Natural killer cell (primary cell): ENCODE data around the gene NTSR2. TPM values are rescaled to one million over a fixed set of nuclear protein-coding genes. Genes with fewer than 3 reads are reported as not detected.

Experiments used
- ATAC-seq, 3 donors: fragments of 150-1000 bp in 2 of 3; fragments of 200-7000 bp in 1 of 3; cut with Tn5 transposase; 1 replicate in 1 of 3; 2 replicates in 2 of 3; pipeline ENCODE4 v1.10.0; 2021; ENCODE audit warnings: mild to moderate bottlenecking in 2 of 3, moderate library complexity in 2 of 3
- DNase-seq, 2 donors: peaks; one replicate each; pipeline versions ENCODE4 v3.0.0 to v3.0.0-alpha.2; 2013 to 2021; ENCODE audit warnings: mixed read lengths in 1 of 2
- H3K27ac ChIP-seq: one replicate; pipeline ENCODE4 v1.5.1; 2013; ENCODE audit warnings: mild to moderate bottlenecking, low read length
- H3K27me3 ChIP-seq: one replicate; pipeline ENCODE4 v1.6.1; 2013; ENCODE audit warnings: low read length; ENCODE audit not compliant: control insufficient read depth, insufficient read depth
- H3K36me3 ChIP-seq: one replicate; pipeline ENCODE4 v1.6.1; 2013; ENCODE audit warnings: low read length; ENCODE audit not compliant: control insufficient read depth, insufficient read depth
- H3K4me1 ChIP-seq: one replicate; pipeline ENCODE4 v1.6.1; 2013; ENCODE audit warnings: low read length; ENCODE audit not compliant: control insufficient read depth, insufficient read depth
- H3K4me3 ChIP-seq: one replicate; pipeline ENCODE4 v1.5.1; 2013; ENCODE audit warnings: low read length
- H3K9me3 ChIP-seq: one replicate; pipeline ENCODE4 v1.6.1; 2013; ENCODE audit warnings: low read length; ENCODE audit not compliant: control insufficient read depth, insufficient read depth
- H3K27ac Mint-ChIP-seq, 2 donors: one replicate each; pipeline ENCODE4 v1.8.0; 2022; ENCODE audit warnings: mild to moderate bottlenecking in 2 of 2, mixed read lengths in 2 of 2, moderate library complexity in 1 of 2
- H3K27me3 Mint-ChIP-seq, 2 donors: one replicate each; pipeline ENCODE4 v1.8.0; 2022; ENCODE audit warnings: low read depth in 2 of 2, mixed read lengths in 2 of 2
- H3K36me3 Mint-ChIP-seq: one replicate; pipeline ENCODE4 v1.8.0; 2022; ENCODE audit warnings: mixed read lengths
- H3K4me1 Mint-ChIP-seq, 2 donors: one replicate each; pipeline ENCODE4 v1.8.0; 2022; ENCODE audit warnings: mixed read lengths in 2 of 2
- H3K4me3 Mint-ChIP-seq: one replicate; pipeline ENCODE4 v1.8.0; 2022; ENCODE audit warnings: mild to moderate bottlenecking, moderate library complexity, mixed read lengths
- H3K9me3 Mint-ChIP-seq, 2 donors: one replicate each; pipeline ENCODE4 v1.8.0; 2022; ENCODE audit warnings: mixed read lengths in 2 of 2
- WGBS: methylation state at CpG from one replicate; pipeline ENCODE4 v1.1.7; 2013; ENCODE audit warnings: missing lambda C conversion rate; ENCODE audit not compliant: insufficient coverage; 5-methylcytosine and 5-hydroxymethylcytosine counted together
- intact Hi-C: fragments of 100-400 bp; cut with micrococcal nuclease; formaldehyde crosslinking; loops from one replicate; pipeline ENCODE4 v1.14.2; 2022
- total RNA-seq, 4 donors: library from RNA; stranded (reverse); fragments of 120-200 nt in 1 of 4; gene quantifications; one replicate each; pipeline versions ENCODE4 v1.2.3 to v1.2.4, GENCODE V29; 2013 to 2022
- TF ChIP-seq, protein P1 (sequence below): fragments of 200-600 bp; IDR thresholded peaks from one replicate; pipeline ENCODE4 v1.8.0; 2022; ENCODE audit warnings: antibody characterized with exemption

The NTSR2 gene
- total RNA-seq, 3 donors from 2014 or later (not counting 1 experiment from before 2014, with no cell fraction given): not detected

DNA sequence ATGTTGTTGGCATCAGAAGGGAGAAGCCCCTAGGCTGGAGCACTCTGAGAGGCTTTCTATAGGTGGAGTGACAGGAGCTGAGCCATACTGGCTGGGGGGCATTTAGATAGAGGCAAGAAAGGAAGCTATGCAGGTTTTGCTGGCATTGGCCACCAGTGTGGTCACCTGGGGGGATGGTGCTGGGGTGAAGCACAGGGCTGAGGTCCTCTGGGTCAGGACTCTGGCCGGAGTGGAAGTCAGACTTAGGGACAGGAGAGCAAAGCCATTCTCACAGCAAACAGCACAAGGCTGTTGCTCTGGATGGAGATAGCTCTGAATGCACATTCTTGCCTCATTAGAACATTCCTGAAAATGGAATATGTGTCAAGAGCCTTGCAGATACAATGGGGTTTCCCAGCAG lies 47.4 kb downstream of the NTSR2 start:
- H3K4me3 Mint-ChIP-seq: no peak overlapping the region
- H3K27me3 Mint-ChIP-seq: peaks cover 0 to 4% of the 10 kb centered on the region in 2 donors
- TF ChIP-seq, protein P1, sequence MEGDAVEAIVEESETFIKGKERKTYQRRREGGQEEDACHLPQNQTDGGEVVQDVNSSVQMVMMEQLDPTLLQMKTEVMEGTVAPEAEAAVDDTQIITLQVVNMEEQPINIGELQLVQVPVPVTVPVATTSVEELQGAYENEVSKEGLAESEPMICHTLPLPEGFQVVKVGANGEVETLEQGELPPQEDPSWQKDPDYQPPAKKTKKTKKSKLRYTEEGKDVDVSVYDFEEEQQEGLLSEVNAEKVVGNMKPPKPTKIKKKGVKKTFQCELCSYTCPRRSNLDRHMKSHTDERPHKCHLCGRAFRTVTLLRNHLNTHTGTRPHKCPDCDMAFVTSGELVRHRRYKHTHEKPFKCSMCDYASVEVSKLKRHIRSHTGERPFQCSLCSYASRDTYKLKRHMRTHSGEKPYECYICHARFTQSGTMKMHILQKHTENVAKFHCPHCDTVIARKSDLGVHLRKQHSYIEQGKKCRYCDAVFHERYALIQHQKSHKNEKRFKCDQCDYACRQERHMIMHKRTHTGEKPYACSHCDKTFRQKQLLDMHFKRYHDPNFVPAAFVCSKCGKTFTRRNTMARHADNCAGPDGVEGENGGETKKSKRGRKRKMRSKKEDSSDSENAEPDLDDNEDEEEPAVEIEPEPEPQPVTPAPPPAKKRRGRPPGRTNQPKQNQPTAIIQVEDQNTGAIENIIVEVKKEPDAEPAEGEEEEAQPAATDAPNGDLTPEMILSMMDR: no peak
- ATAC-seq (no peak), DNase-seq (no peak)
- H3K4me1 ChIP-seq: no peaks in the 10 kb centered on the region
- H3K36me3 ChIP-seq: no peaks in the 10 kb centered on the region
- no peaks in the 10 kb centered on the region for H3K27me3 ChIP-seq
- no peak overlapping the region for H3K4me3 ChIP-seq
- intact Hi-C loops: no loop called here
- H3K9me3 Mint-ChIP-seq: no peaks in the 10 kb centered on the region
- H3K4me1 Mint-ChIP-seq: no peaks in the 10 kb centered on the region
- 100% methylated on average over 1 of the region's 1 CpG for WGBS
- no peaks in the 10 kb centered on the region for H3K9me3 ChIP-seq
- H3K27ac ChIP-seq: no peak overlapping the region
- H3K27ac Mint-ChIP-seq: no peak overlapping the region
- no peaks in the 10 kb centered on the region for H3K36me3 Mint-ChIP-seq

DNA sequence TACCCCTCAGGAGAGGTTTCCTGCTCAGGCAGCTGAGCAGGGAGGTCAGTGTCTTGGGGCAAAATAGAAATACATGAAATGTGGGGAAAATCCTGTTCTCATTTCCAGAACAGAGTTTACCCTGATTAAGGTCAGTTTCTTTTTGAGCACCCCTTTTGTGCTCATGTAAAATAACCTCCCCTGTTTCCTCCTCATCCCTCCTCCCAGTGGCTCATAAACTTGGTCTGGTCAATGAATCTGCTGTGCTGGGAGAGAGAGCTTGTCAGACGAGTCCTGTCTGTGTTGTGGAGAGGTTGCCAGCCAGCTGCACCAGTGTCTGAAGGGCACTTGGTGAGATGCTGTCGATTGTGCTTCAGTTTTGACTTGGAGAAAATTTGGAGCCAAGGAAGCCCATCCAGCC lies 48.6 kb downstream of the NTSR2 start:
- ATAC-seq (no peak), DNase-seq (no peak)
- H3K4me3 ChIP-seq: no peak overlapping the region
- no peaks in the 10 kb centered on the region for H3K36me3 ChIP-seq
- no peaks in the 10 kb centered on the region for H3K9me3 Mint-ChIP-seq
- H3K4me1 ChIP-seq: no peaks in the 10 kb centered on the region
- no peak overlapping the region for H3K27ac Mint-ChIP-seq
- H3K4me3 Mint-ChIP-seq: no peak overlapping the region
- no peaks in the 10 kb centered on the region for H3K27me3 ChIP-seq
- no peaks in the 10 kb centered on the region for H3K4me1 Mint-ChIP-seq
- intact Hi-C loops: no loop called here
- H3K36me3 Mint-ChIP-seq: no peaks in the 10 kb centered on the region
- peaks cover 0 to 4% of the 10 kb centered on the region in 2 donors for H3K27me3 Mint-ChIP-seq
- TF ChIP-seq, protein P1: no peak
- WGBS: 75% methylated on average over 2 of the region's 2 CpGs
- H3K9me3 ChIP-seq: no peaks in the 10 kb centered on the region
- no peak overlapping the region for H3K27ac ChIP-seq

- Histone ChIP-seq H3K36me3 (no peaks in the 10 kb centered on the region), H3K27ac (no peak overlapping the region), H3K4me3 (no peak overlapping the region), H3K4me1 (no peaks in the 10 kb centered on the region), H3K9me3 (no peaks in the 10 kb centered on the region), H3K27me3 (no peaks in the 10 kb centered on the region)
- Mint-ChIP-seq H3K36me3 (no peaks in the 10 kb centered on the region), H3K9me3 (no peaks in the 10 kb centered on the region), H3K4me1 (no peaks in the 10 kb centered on the region), H3K27ac (no peak overlapping the region), H3K4me3 (no peak overlapping the region), H3K27me3 (peaks cover 0 to 4% of the 10 kb centered on the region in 2 donors)
- 89% methylated on average over 20 of the region's 20 CpGs for WGBS
- no peak for DNase-seq
- TF ChIP-seq, protein P1: no peak
- intact Hi-C loops: no loop called here
- no peak for ATAC-seq
Measured at GRCh38 chr2:11618708-11619062, 51.3 kb downstream of the NTSR2 start.

GRCh38 chr2:11617984-11618707 lies 51.8 kb downstream of the NTSR2 start:
- Mint-ChIP-seq H3K4me3 (no peak overlapping the region), H3K27ac (no peak overlapping the region), H3K9me3 (no peaks in the 10 kb centered on the region), H3K36me3 (no peaks in the 10 kb centered on the region), H3K4me1 (no peaks in the 10 kb centered on the region), H3K27me3 (peaks cover 0 to 4% of the 10 kb centered on the region in 2 donors)
- intact Hi-C loops: no loop called here
- Histone ChIP-seq H3K27ac (no peak overlapping the region), H3K9me3 (no peaks in the 10 kb centered on the region), H3K4me3 (no peak overlapping the region), H3K4me1 (no peaks in the 10 kb centered on the region), H3K36me3 (no peaks in the 10 kb centered on the region), H3K27me3 (no peaks in the 10 kb centered on the region)
- DNase-seq: no peak
- 93% methylated on average over 33 of the region's 33 CpGs for WGBS
- ATAC-seq: no peak
- TF ChIP-seq, protein P1: no peak
